K562 (cell line): ENCODE data around the gene LRRC3. TPM values are rescaled to one million over a fixed set of nuclear protein-coding genes. Genes with fewer than 3 reads are reported as not detected.

ENCODE experiments used
- ATAC-seq: fragments of 200-7000 bp; cut with Tn5 transposase; 3 replicates; pipeline ENCODE4 v1.9.1; 2020; ENCODE audit warnings: moderate library complexity
- BruUV-seq: library from RNA; stranded (reverse); fragments of 400-500 nt; replicated peaks from 2 replicates; lab custom pipeline; 2021; lab: Mats Ljungman, UMichigan
- CTCF ChIA-PET: fragments of 300-600 bp; formaldehyde crosslinking; extraction: SDS; loops from one replicate; lab custom pipeline; 2021; ENCODE audit warnings: low intra/inter-chr PET ratio; lab: Yijun Ruan, JAX
- POLR2A ChIA-PET: fragments of 300-600, 350-650 bp; sonication (Branson Sonifier 250); formaldehyde crosslinking; extraction: SDS; loops from one replicate; lab custom pipeline; 2021; ENCODE audit warnings: antibody characterized with exemption, inconsistent platforms; lab: Yijun Ruan, JAX
- DNase-seq, 4 experiments: peaks; one replicate each; pipeline versions ENCODE4 v3.0.0 to v3.0.0-alpha.2; 2011 to 2018; ENCODE audit warnings: low spot score in 3 of 4, mixed read lengths in 3 of 4; ENCODE audit errors: extremely low read depth in 1 of 4
- FAIRE-seq: peaks from 2 replicates; lab custom pipeline; 2011; peaks lifted over from hg19 to GRCh38; lab: Jason Lieb, UNC
- H2AFZ ChIP-seq: 2 replicates; pipeline ENCODE4 v1.6.0; 2011; ENCODE audit warnings: low read depth, low read length, control low read depth, inconsistent platforms
- H3K27ac ChIP-seq: fragments of 200-600 bp; 3 replicates; pipeline ENCODE4 v1.8.0; 2011; ENCODE audit warnings: low read depth, mild to moderate bottlenecking, control low read depth, inconsistent platforms, low read length, moderate library complexity, mixed read lengths; ENCODE audit errors: extremely low read depth
- H3K27me3 ChIP-seq, 2 experiments: fragments of 300-600 bp in 1 of 2; 2 replicates in 1 of 2; 3 replicates in 1 of 2; pipeline versions ENCODE4 v1.6.0 to v1.8.0; 2011; ENCODE audit warnings: inconsistent platforms in 2 of 2, low read length in 2 of 2, mild to moderate bottlenecking in 1 of 2, mixed read lengths in 1 of 2, moderate library complexity in 1 of 2; ENCODE audit not compliant: control insufficient read depth in 2 of 2, insufficient read depth in 2 of 2
- H3K36me3 ChIP-seq: fragments of 300-600 bp; 3 replicates; pipeline ENCODE4 v1.8.0; 2011; ENCODE audit warnings: mild to moderate bottlenecking, low read length, inconsistent platforms; ENCODE audit not compliant: control insufficient read depth, insufficient read depth
- H3K4me1 ChIP-seq, 2 experiments: fragments of 200-600 bp in 1 of 2; replicated peaks in 1 of 2; 2 replicates in 1 of 2; 3 replicates in 1 of 2; pipeline versions ENCODE4 v1.5.1 to v1.8.0; 2011; ENCODE audit warnings: inconsistent platforms in 2 of 2, low read length in 2 of 2, mild to moderate bottlenecking in 1 of 2, mixed read lengths in 1 of 2, moderate library complexity in 1 of 2; ENCODE audit not compliant: control insufficient read depth in 2 of 2, insufficient read depth in 2 of 2
- H3K4me2 ChIP-seq: 2 replicates; pipeline ENCODE4 v1.6.1; 2011; ENCODE audit warnings: low read length, control low read depth, inconsistent platforms, mixed read lengths; ENCODE audit not compliant: insufficient read depth
- H3K4me3 ChIP-seq: fragments of 200-600 bp; sonication (generic), shearing (Covaris generic); 2 replicates; pipeline ENCODE4 v1.5.1; 2016; ENCODE audit warnings: control low read depth, inconsistent platforms
- H3K79me2 ChIP-seq: fragments of 200-600 bp; 3 replicates; pipeline ENCODE4 v1.8.0; 2011; ENCODE audit warnings: low read length, inconsistent platforms; ENCODE audit not compliant: control insufficient read depth, insufficient read depth
- H3K9ac ChIP-seq, 2 experiments: 2 replicates each; pipeline versions ENCODE4 v1.6.0 to v1.6.1; 2011; ENCODE audit warnings: low read depth in 2 of 2, low read length in 2 of 2, control low read depth in 1 of 2, inconsistent platforms in 1 of 2, mild to moderate bottlenecking in 1 of 2, mixed read lengths in 1 of 2; ENCODE audit not compliant: insufficient read depth in 1 of 2
- H3K9me1 ChIP-seq: one replicate; pipeline ENCODE4 v1.6.0; 2011; ENCODE audit warnings: inconsistent platforms, mild to moderate bottlenecking, low read length, moderate library complexity; ENCODE audit not compliant: control insufficient read depth, insufficient read depth
- H3K9me3 ChIP-seq: replicated peaks from 2 replicates; pipeline ENCODE4 v1.5.1; 2011; ENCODE audit warnings: low read depth, low read length, inconsistent platforms; ENCODE audit not compliant: control insufficient read depth, insufficient read depth
- H4K20me1 ChIP-seq: replicated peaks from 2 replicates; pipeline ENCODE4 v1.6.1; 2011; ENCODE audit warnings: low read length, inconsistent platforms, mixed read lengths; ENCODE audit not compliant: control insufficient read depth, insufficient read depth
- CREB3 ChIP-seq: fragments of 450-650 bp; conservative IDR thresholded peaks from 2 replicates; pipeline ENCODE4 v1.6.1; 2016; ENCODE audit warnings: missing genetic modification characterization, low read depth, mild to moderate bottlenecking, missing compliant biosample characterization, moderate library complexity
- CREB3L1 ChIP-seq: fragments of 450-650 bp; IDR thresholded peaks from 2 replicates; pipeline ENCODE4 v1.6.1; 2014; ENCODE audit warnings: low read depth, mild to moderate bottlenecking, moderate library complexity, borderline replicate concordance
- GMEB1 ChIP-seq: fragments of 250-450 bp; sonication (Bioruptor Pico); IDR thresholded peaks from 2 replicates; pipeline ENCODE4 v1.4.0; 2020; ENCODE audit warnings: mild to moderate bottlenecking
- HNRNPLL ChIP-seq: fragments of 200-400 bp; formaldehyde crosslinking; IDR thresholded peaks from 2 replicates; pipeline ENCODE4 v1.6.1; 2017; ENCODE audit warnings: low read length, low read depth, mild to moderate bottlenecking; ENCODE audit not compliant: poor library complexity, severe bottlenecking
- MAFK ChIP-seq: IDR thresholded peaks from 2 replicates; pipeline ENCODE4 v1.6.1; 2011; ENCODE audit warnings: low read length, improper control_type of control experiment
- MYNN ChIP-seq, 2 experiments: sonication (generic); formaldehyde crosslinking in 1 of 2; IDR thresholded peaks; 2 replicates each; pipeline versions ENCODE4 v1.5.0 to v1.6.1; 2016 to 2020; ENCODE audit warnings: antibody characterized with exemption in 1 of 2, missing genetic modification reagents in 1 of 2
- SP1 ChIP-seq: sonication (generic); formaldehyde crosslinking; IDR thresholded peaks from 2 replicates; pipeline ENCODE4 v1.8.1; 2022; ENCODE audit warnings: mild to moderate bottlenecking, missing genetic modification reagents
- TRIM25 ChIP-seq: fragments of 450-650 bp; IDR thresholded peaks from 2 replicates; pipeline ENCODE4 v1.7.0; 2016; ENCODE audit warnings: borderline replicate concordance
- WGBS: fragments of 100-300 bp; shearing (Covaris generic); methylation state at CpG from one replicate; pipeline ENCODE4 v1.1.6; 2016; ENCODE audit warnings: low coverage, mixed read lengths; ENCODE audit not compliant: insufficient coverage; ENCODE audit errors: missing lambda C conversion rate; 5-methylcytosine and 5-hydroxymethylcytosine counted together
- in situ Hi-C: fragments of 300-500 bp; cut with MboI; formaldehyde crosslinking; loops from 4 replicates; pipeline ENCODE4 v1.15.0; 2018; ENCODE audit warnings: inconsistent platforms, mixed read lengths
- intact Hi-C: fragments of 100-400 bp; cut with micrococcal nuclease; formaldehyde crosslinking; loops from 2 replicates; pipeline ENCODE4 v1.14.2; 2022
- polyA plus RNA-seq, 8 experiments: library from polyadenylated mRNA; depleted of rRNA in 4 of 8; stranded (reverse) in 5 of 8; unstranded in 3 of 8; fragments of >200 nt; fragmentation: Nextera tagmentation in 2 of 8; fragmentation: Illumina TruSeq in 1 of 8; extraction: Ambion mirVana in 2 of 8; extraction: Trizol in 1 of 8; gene quantifications; 2 replicates each; pipeline versions ENCODE4 v1.2.1 to v1.2.3, GENCODE V29; 2011 to 2014; ENCODE audit warnings: inconsistent platforms in 1 of 8, missing spikeins in 1 of 8
- total RNA-seq, 7 experiments: library from RNA; depleted of rRNA in 6 of 7; stranded (reverse); fragments of >200 nt in 6 of 7; fragmentation: Illumina TruSeq in 2 of 7; extraction: Trizol in 2 of 7; gene quantifications; 2 replicates each; pipeline versions ENCODE4 v1.2.1 to v1.2.3, GENCODE V29; 2011 to 2021; ENCODE audit warnings: low replicate concordance in 1 of 7
- TF ChIP-seq, protein P1 (sequence below): fragments of 450-650 bp; IDR thresholded peaks from 2 replicates; pipeline ENCODE4 v1.6.1; 2016; ENCODE audit warnings: mild to moderate bottlenecking

LRRC3 gene
- total and polyA plus RNA-seq, 9 of the 15 experiments (the other 6 are each of a cell fraction or from before 2014, with no cell fraction given) = 0.04 TPM; not detected in 7

DNA sequence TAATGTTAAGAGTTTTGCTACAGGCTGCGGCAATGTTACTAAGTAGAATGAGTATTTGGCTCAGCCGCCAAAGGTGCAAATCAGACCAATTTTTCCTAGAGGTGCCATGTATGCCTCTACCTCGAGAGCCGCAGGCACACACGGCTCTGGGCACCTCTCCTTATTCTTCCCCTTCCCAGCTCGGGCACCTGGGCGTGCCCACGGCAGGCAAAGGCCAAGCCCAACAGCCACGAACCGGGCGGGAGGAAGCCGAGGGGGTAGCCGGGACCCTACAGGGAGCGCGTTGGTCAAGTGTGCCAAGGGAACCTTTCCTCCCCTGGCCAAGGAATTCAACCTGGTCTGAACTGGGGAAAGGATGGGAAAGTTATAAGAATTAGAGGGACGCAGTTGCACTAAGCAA lies 31.0 kb downstream of the LRRC3 start:
- FAIRE-seq = no peak
- Histone ChIP-seq H2AFZ (no peak overlapping the region), H3K27me3 (peaks cover 11 to 46% of the 10 kb centered on the region in 2 experiments; a peak in 4 of 5 replicates), H3K9ac (no peak overlapping the region), H3K4me1 (peaks cover 0 to 10% of the 10 kb centered on the region in 2 experiments; a peak in 3 of 5 replicates), H3K9me3 (no peaks in the 10 kb centered on the region), H3K79me2 (no peaks in the 10 kb centered on the region), H3K4me2 (no peak overlapping the region), H4K20me1 (no peaks in the 10 kb centered on the region), H3K4me3 (no peak overlapping the region), H3K9me1 (no peaks in the 10 kb centered on the region), H3K36me3 (no peaks in the 10 kb centered on the region), H3K27ac (no peak overlapping the region)
- CTCF ChIA-PET = interaction anchor here (0.6 kb wide), 1 partner anchor 20 kb away, joined by 4 read pairs; no protein-coding TSS in a partner anchor
- TF ChIP-seq, protein P1, sequence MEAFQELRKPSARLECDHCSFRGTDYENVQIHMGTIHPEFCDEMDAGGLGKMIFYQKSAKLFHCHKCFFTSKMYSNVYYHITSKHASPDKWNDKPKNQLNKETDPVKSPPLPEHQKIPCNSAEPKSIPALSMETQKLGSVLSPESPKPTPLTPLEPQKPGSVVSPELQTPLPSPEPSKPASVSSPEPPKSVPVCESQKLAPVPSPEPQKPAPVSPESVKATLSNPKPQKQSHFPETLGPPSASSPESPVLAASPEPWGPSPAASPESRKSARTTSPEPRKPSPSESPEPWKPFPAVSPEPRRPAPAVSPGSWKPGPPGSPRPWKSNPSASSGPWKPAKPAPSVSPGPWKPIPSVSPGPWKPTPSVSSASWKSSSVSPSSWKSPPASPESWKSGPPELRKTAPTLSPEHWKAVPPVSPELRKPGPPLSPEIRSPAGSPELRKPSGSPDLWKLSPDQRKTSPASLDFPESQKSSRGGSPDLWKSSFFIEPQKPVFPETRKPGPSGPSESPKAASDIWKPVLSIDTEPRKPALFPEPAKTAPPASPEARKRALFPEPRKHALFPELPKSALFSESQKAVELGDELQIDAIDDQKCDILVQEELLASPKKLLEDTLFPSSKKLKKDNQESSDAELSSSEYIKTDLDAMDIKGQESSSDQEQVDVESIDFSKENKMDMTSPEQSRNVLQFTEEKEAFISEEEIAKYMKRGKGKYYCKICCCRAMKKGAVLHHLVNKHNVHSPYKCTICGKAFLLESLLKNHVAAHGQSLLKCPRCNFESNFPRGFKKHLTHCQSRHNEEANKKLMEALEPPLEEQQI = no peak
- TF ChIP-seq TRIM25 = no peak
- TF ChIP-seq MAFK = no peak
- no peak for TF ChIP-seq HNRNPLL
- no peak for TF ChIP-seq CREB3 (tag)
- TF ChIP-seq MYNN (IDR thresholded peaks at IDR 0.05) = no peak
- TF ChIP-seq MYNN (CRISPR knock-in tag; IDR thresholded peaks at IDR 0.05) = no peak
- no peak for TF ChIP-seq CREB3L1
- TF ChIP-seq SP1 (CRISPR knock-in tag) = no peak
- no peak for TF ChIP-seq GMEB1 (CRISPR knock-in tag)
- no TSS peak for BruUV-seq
- 22% methylated on average over 16 of the region's 16 CpGs for WGBS
- ATAC-seq = no peak
- POLR2A ChIA-PET = no interaction called here
- intact Hi-C loops = no loop called here
- in situ Hi-C loops = no loop called here
- no peak for DNase-seq
